ENCODE measurements around the gene COPRS.

COPRS gene

GRCh38 chr17:31888124-31888523, 29.1 kb upstream of the COPRS start:
- H3K9me3 ChIP-seq (ENCODE audit: control insufficient read depth, insufficient read depth, low read length), result no peaks in the 10 kb centered on the region
- H3K4me2 ChIP-seq (ENCODE audit: low read length), result peak overlapping the region; percentile 84
- H3K4me1 ChIP-seq (ENCODE audit: control insufficient read depth, low read length), result peaks cover 94% of the 10 kb centered on the region
- H3K4me3 ChIP-seq (ENCODE audit: low read length), result peak overlapping the region; percentile 67
- H3K27ac ChIP-seq (ENCODE audit: low read depth, low read length), result peak overlapping the region; percentile 99
- H3F3A ChIP-seq (ENCODE audit: control insufficient read depth, insufficient read depth), result peaks cover 48% of the 10 kb centered on the region
- no peaks in the 10 kb centered on the region for H3K27me3 ChIP-seq (ENCODE audit: control insufficient read depth, low read length)
- peaks cover 40% of the 10 kb centered on the region for H3K79me2 ChIP-seq (ENCODE audit: control insufficient read depth, low read length)
- no peak for TF ChIP-seq CTCF (IDR thresholded peaks at IDR 0.05; ENCODE audit: low read depth, low read length, poor library complexity, severe bottlenecking)
- TF ChIP-seq EZH2phosphoT487 (IDR thresholded peaks at IDR 0.05; ENCODE audit: borderline replicate concordance, low read length), result no peak
- H3K36me3 ChIP-seq (ENCODE audit: control insufficient read depth, low read length), result peaks cover 91% of the 10 kb centered on the region
- no peaks in the 10 kb centered on the region for H3K9me2 ChIP-seq (replicated peaks; ENCODE audit: control insufficient read depth, low read length)
- H4K20me1 ChIP-seq (ENCODE audit: control insufficient read depth, insufficient read depth, low read depth, low read length), result no peaks in the 10 kb centered on the region

- peaks cover 60% of the 10 kb centered on the region for H3K4me1 ChIP-seq (ENCODE audit: control insufficient read depth, low read length)
- no peaks in the 10 kb centered on the region for H3K9me2 ChIP-seq (replicated peaks; ENCODE audit: control insufficient read depth, low read length)
- TF ChIP-seq EZH2phosphoT487 (IDR thresholded peaks at IDR 0.05; ENCODE audit: borderline replicate concordance, low read length) (no peak), CTCF (IDR thresholded peaks at IDR 0.05; ENCODE audit: low read depth, low read length, poor library complexity, severe bottlenecking) (no peak)
- peaks cover 23% of the 10 kb centered on the region for H3K79me2 ChIP-seq (ENCODE audit: control insufficient read depth, low read length)
- no peaks in the 10 kb centered on the region for H4K20me1 ChIP-seq (ENCODE audit: control insufficient read depth, insufficient read depth, low read depth, low read length)
- peaks cover 20% of the 10 kb centered on the region for H3F3A ChIP-seq (ENCODE audit: control insufficient read depth, insufficient read depth)
- H3K4me3 ChIP-seq (ENCODE audit: low read length), result peak overlapping the region; percentile 35
- H3K36me3 ChIP-seq (ENCODE audit: control insufficient read depth, low read length), result peaks cover 97% of the 10 kb centered on the region
- peak overlapping the region; percentile 79 for H3K27ac ChIP-seq (ENCODE audit: low read depth, low read length)
- peak overlapping the region; percentile 56 for H3K4me2 ChIP-seq (ENCODE audit: low read length)
- no peaks in the 10 kb centered on the region for H3K27me3 ChIP-seq (ENCODE audit: control insufficient read depth, low read length)
- no peaks in the 10 kb centered on the region for H3K9me3 ChIP-seq (ENCODE audit: control insufficient read depth, insufficient read depth, low read length)
Measured at GRCh38 chr17:31882571-31882970, 23.5 kb upstream of the COPRS start.

- H3K36me3 ChIP-seq (ENCODE audit: control insufficient read depth, low read length), result peaks cover 93% of the 10 kb centered on the region
- H3K4me1 ChIP-seq (ENCODE audit: control insufficient read depth, low read length), result peaks cover 40% of the 10 kb centered on the region
- H3K9me2 ChIP-seq (replicated peaks; ENCODE audit: control insufficient read depth, low read length), result no peaks in the 10 kb centered on the region
- no peak overlapping the region for H3K4me2 ChIP-seq (ENCODE audit: low read length)
- no peaks in the 10 kb centered on the region for H3K9me3 ChIP-seq (ENCODE audit: control insufficient read depth, insufficient read depth, low read length)
- H3K27ac ChIP-seq (ENCODE audit: low read depth, low read length), result no peak overlapping the region
- H3F3A ChIP-seq (ENCODE audit: control insufficient read depth, insufficient read depth), result peaks cover 16% of the 10 kb centered on the region
- H3K27me3 ChIP-seq (ENCODE audit: control insufficient read depth, low read length), result no peaks in the 10 kb centered on the region
- H4K20me1 ChIP-seq (ENCODE audit: control insufficient read depth, insufficient read depth, low read depth, low read length), result no peaks in the 10 kb centered on the region
- H3K4me3 ChIP-seq (ENCODE audit: low read length), result no peak overlapping the region
- TF ChIP-seq EZH2phosphoT487 (IDR thresholded peaks at IDR 0.05; ENCODE audit: borderline replicate concordance, low read length) (no peak), CTCF (IDR thresholded peaks at IDR 0.05; ENCODE audit: low read depth, low read length, poor library complexity, severe bottlenecking) (no peak)
- peaks cover 12% of the 10 kb centered on the region for H3K79me2 ChIP-seq (ENCODE audit: control insufficient read depth, low read length)
Measured at GRCh38 chr17:31880311-31880710, 21.3 kb upstream of the COPRS start.
